HPDE6-E6E7 (cell line): ENCODE measurements around the gene DUSP22.

Experiments
- DNase-seq: peaks from one replicate; pipeline ENCODE4 v3.0.0; 2011; ENCODE audit warnings: missing footprints; ENCODE audit errors: extremely low spot score

The DUSP22 gene

DNA sequence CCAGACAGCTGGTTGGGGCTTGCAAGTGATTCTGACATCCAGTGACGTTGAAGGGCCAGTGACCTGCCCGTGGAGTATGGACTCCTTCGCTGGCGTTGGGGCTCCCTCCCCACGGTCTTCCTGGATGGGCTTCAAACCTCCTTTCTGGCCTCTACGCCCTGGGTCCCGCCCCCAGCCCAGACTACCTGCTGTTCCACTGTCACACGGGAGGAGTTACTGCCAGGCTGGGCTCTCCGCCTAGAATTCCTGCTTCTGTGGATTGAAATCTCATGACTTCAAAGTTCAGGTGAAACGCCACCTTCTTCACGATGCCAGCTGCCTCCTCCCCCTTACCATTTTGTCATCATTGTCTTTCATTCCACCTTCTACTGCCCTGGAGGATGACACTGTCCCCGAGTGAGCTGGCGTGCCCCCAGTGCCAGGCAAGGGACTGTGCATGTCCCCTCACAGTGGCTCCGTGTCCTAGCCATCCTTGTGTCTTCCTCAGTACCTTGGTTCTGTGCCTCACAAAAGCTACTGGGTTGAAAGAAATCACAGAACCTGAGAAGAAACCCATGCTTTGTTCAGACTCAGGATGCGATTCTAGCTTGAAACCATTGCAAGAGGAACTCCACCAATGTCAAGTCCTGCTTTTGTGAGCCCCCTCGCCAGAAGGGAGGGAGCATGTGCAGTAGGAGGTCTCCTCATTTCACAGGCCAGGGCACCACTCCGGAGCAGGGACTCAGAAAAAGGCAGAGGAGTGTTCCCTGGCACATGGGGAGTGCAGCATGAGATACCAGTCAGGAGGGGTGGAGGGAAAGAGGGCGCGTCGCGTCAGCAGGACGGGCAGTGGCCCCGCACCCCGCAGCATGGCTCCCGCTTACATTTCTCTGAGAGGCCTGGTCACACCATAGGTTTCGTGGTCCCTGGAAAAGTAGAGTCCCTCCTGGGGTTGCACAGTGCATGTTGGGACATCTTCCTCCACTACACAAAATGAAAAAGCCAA, 88.2 kb downstream of the DUSP22 start:
- DNase-seq: no peak

DNA sequence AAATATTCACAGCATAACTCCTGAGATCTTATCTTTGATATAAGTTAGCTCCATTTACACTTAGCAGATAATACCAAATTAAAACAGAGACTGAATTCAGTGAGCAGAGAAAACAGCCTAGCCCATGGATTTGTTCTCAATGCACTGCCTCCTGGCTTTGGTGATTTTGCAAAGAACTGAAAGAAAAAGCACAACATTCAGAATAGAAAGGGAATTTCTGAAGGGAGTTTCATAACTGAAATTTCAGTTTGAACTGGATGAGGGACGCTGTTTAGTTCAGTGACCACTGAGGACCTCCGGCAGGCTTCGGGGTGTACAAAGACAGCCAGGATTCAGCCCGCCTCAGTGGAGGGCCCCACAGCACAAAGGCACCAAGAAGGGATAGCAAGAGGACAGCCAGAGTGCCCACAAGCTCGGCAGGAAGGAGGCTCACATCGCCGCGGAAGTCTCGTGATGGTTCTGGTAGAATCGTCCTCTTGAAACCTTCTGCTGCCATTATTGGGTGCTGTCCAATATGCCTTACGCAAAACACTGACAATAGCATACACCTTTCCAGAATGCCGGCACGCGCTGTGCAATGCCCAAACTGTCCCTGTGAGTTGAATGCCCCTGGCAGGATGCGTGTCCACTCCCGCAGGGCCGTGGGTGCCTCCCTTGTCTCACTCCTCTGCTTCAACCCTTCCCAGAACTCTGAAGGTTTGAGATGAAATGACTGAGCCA, 89.6 kb downstream of the DUSP22 start:
- DNase-seq: no peak

DNA sequence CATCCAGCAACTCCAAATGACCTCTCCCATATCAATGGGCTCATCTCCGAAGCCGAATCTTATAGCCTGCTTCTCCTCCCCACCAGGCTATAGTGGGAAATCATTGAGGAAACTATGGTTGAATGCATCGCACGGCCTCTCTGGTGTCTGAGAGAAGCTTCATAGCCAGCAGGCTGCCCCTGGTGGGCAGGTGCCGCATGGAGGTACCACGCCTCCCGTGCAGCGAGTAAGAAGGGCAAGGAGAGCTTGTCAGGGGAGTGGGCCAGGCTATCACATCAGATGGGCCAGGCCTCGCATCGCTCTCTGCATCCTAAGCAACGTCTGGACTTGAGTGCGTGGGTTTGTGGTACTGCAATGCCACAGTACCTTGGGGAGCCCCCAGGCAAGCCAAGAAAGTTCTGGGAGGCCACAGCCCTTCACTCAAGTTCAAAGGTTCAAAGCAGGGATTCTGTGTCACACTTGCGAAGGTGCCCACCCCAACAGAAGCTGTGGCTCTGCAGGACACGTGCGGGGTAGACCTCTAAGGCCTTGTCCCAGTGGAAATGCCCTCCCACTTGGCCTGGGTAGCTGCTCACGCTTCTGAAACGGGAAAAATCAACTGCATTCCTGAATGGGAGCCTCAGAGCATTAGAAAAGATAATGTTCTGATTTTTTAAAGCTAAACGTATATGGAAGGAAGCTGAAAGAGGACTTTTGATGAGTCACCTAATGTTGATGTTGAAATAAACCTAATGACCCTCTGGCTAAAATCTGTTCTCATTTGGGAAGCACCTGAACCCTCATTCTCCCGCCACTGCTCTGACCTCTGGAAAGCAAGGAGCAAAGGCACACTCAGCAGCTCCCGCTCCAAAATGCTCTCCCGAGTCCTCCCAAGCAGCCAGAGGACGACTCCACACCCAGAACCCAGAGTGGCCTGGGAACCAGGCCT, 90.9 kb downstream of the DUSP22 start:
- no peak for DNase-seq

GRCh38 chr6:383856-384255, 91.6 kb downstream of the DUSP22 start:
- no peak for DNase-seq

DNA sequence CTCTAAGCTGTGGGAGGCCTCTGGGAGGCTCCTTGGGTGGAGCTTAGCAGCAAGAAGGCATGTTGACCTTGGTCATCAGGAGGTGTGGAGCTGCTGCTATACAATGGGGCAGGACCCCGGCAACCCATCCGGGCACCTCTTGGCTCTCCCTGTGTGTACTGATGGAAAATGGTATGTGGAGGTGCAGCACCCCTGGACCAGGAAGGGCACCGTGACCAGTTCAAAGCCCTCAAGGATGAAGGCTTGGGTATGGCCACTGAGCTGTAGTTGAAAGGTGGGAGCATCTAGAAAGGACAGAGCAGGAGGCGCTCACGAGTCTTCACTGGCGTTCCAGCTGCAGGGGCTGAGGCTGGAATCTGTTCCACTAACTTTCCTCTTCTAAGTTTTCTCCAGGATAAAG, 92.6 kb downstream of the DUSP22 start:
- DNase-seq: no peak

DNA sequence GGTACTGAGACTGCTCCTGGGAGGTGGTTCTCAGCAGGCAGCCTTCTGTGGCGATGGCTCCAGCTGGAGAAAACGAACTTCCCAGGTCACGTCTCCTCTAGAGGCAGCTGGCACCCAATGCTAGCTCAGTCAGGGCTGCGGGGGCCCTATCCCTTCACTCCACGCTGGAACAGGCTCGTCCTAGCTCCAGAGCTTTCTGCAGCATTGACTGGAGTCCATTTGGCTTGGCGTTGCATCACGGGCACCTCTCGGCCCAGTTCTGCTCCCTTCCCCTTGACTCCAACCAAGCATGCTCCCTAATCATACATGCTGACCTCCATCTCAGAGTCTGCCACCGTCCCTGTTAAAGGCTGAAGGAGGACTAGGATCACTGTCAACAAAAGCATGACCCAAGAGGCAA, 93.3 kb downstream of the DUSP22 start:
- no peak for DNase-seq

- DNase-seq: no peak
These were observed 94.5 kb downstream of the DUSP22 start for GRCh38 chr6:386688-387266.

DNA sequence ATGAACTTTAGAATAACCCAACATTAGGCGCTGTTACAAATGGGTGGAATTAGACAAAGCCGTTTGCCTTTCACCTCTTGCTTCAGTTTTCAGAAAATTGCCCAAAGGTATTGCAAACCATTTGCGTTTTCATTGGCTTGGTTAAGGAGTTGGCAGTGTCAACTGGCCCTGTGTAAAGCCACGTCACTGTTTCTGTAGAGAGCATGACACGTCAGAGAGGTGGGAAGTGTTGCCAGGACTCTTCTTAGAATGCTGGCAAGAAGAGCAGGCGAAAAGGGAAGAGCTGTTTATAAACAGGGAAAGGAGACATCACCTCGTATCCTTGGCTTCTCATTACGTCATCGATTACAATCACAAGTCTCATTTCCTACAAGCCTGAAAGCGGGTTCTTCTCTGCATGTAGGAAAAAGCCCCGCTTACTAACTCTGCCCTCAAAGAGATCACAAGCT, 95.0 kb downstream of the DUSP22 start:
- DNase-seq: no peak

GRCh38 chr6:388202-388903, 96.1 kb downstream of the DUSP22 start:
- DNase-seq: no peak

GRCh38 chr6:389143-389542, 96.9 kb downstream of the DUSP22 start:
- DNase-seq: no peak

- DNase-seq: no peak
These were observed 97.3 kb downstream of the DUSP22 start for GRCh38 chr6:389622-390021.

DNA sequence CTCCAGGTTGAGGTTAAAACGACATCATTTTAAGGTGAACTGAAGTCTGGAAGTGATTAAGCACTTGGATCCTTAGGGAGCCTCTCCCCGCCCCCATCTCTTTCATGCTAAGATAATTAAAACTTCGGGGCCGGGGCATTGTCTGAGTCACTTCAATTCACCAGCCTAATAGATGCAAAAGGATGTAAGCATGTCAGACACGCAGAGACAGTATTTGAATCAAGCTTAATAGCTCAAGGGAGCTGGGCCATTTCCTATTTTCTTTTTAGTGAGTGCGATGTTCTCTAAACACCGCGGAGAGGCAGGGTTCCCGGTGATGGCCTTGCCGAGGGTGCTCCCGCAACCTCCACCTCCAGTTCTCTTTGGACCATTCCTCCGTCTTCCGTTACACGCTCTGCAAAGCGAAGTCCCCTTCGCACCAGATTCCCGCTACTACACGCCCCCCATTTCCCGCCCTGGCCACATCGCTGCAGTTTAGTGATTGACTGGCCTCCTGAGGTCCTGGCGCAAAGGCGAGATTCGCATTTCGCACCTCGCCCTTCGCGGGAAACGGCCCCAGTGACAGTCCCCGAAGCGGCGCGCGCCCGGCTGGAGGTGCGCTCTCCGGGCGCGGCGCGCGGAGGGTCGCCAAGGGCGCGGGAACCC, 98.7 kb downstream of the DUSP22 start:
- DNase-seq: no peak

DNA sequence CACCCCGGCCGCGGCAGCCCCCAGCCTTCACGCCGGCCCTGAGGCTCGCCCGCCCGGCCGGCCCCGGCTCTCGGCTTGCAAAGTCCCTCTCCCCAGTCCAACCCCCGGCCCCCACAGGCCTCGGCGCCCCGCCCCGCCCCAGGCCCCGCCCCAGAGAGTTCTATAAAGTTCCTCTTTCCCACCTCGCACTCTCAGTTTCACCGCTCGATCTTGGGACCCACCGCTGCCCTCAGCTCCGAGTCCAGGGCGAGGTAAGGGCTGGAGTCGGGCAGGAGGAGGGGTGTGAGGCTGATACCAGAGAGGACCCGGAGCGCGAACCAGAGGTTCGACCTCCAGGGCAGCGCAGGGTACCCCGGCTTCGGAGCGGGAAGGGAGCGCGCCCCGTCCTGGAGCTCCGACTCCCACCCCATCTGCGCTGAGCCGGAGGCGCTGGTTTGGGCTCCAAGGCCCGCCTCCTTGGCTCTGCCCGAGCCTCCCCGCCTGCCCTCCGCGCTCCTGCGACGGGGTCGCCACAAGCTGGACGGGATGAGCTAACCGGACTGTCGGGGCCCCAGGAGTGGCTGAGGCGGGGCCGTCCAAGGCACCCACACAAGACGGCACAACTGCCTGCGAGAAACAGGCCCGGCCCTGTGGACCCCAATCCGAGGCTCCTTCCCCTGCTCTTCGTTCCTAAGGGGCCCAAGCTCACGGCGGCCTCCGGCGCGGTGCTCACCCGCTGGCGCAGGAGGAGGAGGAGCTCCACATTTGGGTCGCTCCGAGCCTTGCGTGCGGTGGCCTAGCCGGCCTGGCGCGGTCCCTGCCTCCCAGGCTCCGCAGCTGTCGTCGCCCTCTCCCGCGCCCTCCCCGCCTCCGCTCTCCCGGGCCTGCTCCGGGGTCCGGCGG, 99.5 kb downstream of the DUSP22 start, which contains the start of gene IRF4:
Gene IRF4 (plus strand): TSS at position 194 of the 882 bp plus-strand sequence. CDS start 1,401 bp downstream, outside the sequence.
- no peak for DNase-seq

DNA sequence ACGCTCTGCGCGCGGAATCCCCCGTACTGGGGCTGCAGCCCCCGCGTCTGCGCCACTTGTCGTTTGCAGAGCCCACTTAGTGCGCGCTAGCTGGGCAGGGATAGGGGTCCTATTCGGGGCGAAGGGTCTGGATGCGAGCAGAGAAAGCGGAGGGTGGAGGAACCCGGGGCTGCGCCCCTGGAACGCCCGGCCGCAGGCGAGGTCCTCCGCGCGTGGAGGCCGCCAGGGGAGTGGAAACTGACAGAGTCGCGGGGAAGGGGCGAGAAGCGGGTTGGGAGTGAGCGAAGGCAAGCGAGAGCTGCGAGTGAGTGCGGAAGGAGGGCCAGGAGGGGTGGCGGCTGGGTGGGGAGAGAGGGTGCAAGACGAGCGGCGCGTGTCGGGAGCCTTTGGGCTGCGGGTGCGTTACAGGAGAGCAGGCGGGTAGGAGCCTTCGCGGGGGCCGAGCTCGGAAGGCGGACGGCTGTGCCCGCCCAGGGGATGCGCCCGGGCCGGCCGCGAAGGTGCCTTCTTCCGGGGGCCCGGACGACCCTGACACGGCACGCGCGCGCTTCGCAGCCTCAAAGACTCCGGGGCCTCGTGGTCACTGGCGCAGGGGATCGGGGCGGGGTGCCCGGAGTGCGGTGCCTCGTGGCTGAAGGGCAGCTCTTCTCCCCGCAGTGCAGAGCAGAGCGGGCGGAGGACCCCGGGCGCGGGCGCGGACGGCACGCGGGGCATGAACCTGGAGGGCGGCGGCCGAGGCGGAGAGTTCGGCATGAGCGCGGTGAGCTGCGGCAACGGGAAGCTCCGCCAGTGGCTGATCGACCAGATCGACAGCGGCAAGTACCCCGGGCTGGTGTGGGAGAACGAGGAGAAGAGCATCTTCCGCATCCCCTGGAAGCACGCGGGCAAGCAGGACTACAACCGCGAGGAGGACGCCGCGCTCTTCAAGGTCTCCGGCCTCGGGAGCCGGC, 100.4 kb downstream of the DUSP22 start:
- DNase-seq: no peak

- DNase-seq: no peak
These were observed 101.3 kb downstream of the DUSP22 start for GRCh38 chr6:393391-394221.

- DNase-seq: no peak
These were observed 102.5 kb downstream of the DUSP22 start for GRCh38 chr6:394641-395289.
